ENCODE measurements around the gene CNOT8.
"Not testable (repeated sequence)": the region's sequence is repeated elsewhere in the genome, so short reads cannot be mapped to it uniquely, and the experiment has no call there.

CNOT8 gene

GRCh38 chr5:154823605-154824004 is 34.8 kb upstream of the CNOT8 start:
- TF ChIP-seq CTCF (IDR thresholded peaks at IDR 0.05; ENCODE audit: insufficient read depth, missing control alignments): no peak
- no peak for FAIRE-seq
- DNase-seq (ENCODE audit: insufficient read length, low spot score): no peak

- FAIRE-seq (no peak), DNase-seq (ENCODE audit: insufficient read length, low spot score) (no peak)
- TF ChIP-seq CTCF (IDR thresholded peaks at IDR 0.05; ENCODE audit: insufficient read depth, missing control alignments): no peak
These were observed 34.4 kb upstream of the CNOT8 start for GRCh38 chr5:154824070-154824469.

- DNase-seq (ENCODE audit: insufficient read length, low spot score): no peak
- FAIRE-seq: no peak
- TF ChIP-seq CTCF (IDR thresholded peaks at IDR 0.05; ENCODE audit: insufficient read depth, missing control alignments): no peak
These were observed 29.2 kb upstream of the CNOT8 start for GRCh38 chr5:154829181-154829588.

- FAIRE-seq: no peak
- TF ChIP-seq CTCF (IDR thresholded peaks at IDR 0.05; ENCODE audit: insufficient read depth, missing control alignments): no peak
- DNase-seq (ENCODE audit: insufficient read length, low spot score): no peak
These were observed 28.7 kb upstream of the CNOT8 start for GRCh38 chr5:154829589-154830218.

- DNase-seq (ENCODE audit: insufficient read length, low spot score): no peak
- no peak for FAIRE-seq
- TF ChIP-seq CTCF (IDR thresholded peaks at IDR 0.05; ENCODE audit: insufficient read depth, missing control alignments): no peak
These were observed 28.2 kb upstream of the CNOT8 start for GRCh38 chr5:154830219-154830595.

GRCh38 chr5:154830596-154830995 is 27.8 kb upstream of the CNOT8 start:
- FAIRE-seq: no peak
- no peak for TF ChIP-seq CTCF (IDR thresholded peaks at IDR 0.05; ENCODE audit: insufficient read depth, missing control alignments)
- DNase-seq (ENCODE audit: insufficient read length, low spot score): no peak

GRCh38 chr5:154831451-154831850 is 27.0 kb upstream of the CNOT8 start:
- FAIRE-seq (no peak), DNase-seq (ENCODE audit: insufficient read length, low spot score) (no peak)
- no peak for TF ChIP-seq CTCF (IDR thresholded peaks at IDR 0.05; ENCODE audit: insufficient read depth, missing control alignments)

- not testable (repeated sequence) for DNase-seq (ENCODE audit: insufficient read length, low spot score); FAIRE-seq
These were observed 25.6 kb upstream of the CNOT8 start for GRCh38 chr5:154832804-154833203.

All from D721Med (cell line).